K562 (cell line): ENCODE data around the gene SEMA3A. TPM values are rescaled to one million over a fixed set of nuclear protein-coding genes. Genes with fewer than 3 reads are reported as not detected.

Experiments
- ATAC-seq: fragments of 200-7000 bp; cut with Tn5 transposase; 3 replicates; pipeline ENCODE4 v1.9.1; 2020; ENCODE audit warnings: moderate library complexity
- BruUV-seq: library from RNA; stranded (reverse); fragments of 400-500 nt; replicated peaks from 2 replicates; lab custom pipeline; 2021; lab: Mats Ljungman, UMichigan
- CTCF ChIA-PET: fragments of 300-600 bp; formaldehyde crosslinking; extraction: SDS; loops from one replicate; lab custom pipeline; 2021; ENCODE audit warnings: low intra/inter-chr PET ratio; lab: Yijun Ruan, JAX
- POLR2A ChIA-PET: fragments of 300-600, 350-650 bp; sonication (Branson Sonifier 250); formaldehyde crosslinking; extraction: SDS; loops from one replicate; lab custom pipeline; 2021; ENCODE audit warnings: antibody characterized with exemption, inconsistent platforms; lab: Yijun Ruan, JAX
- DNase-seq, 4 experiments: peaks; one replicate each; pipeline versions ENCODE4 v3.0.0 to v3.0.0-alpha.2; 2011 to 2018; ENCODE audit warnings: low spot score in 3 of 4, mixed read lengths in 3 of 4; ENCODE audit errors: extremely low read depth in 1 of 4
- FAIRE-seq: peaks from 2 replicates; lab custom pipeline; 2011; peaks lifted over from hg19 to GRCh38; lab: Jason Lieb, UNC
- H2AFZ ChIP-seq: 2 replicates; pipeline ENCODE4 v1.6.0; 2011; ENCODE audit warnings: low read depth, low read length, control low read depth, inconsistent platforms
- H3K27ac ChIP-seq: fragments of 200-600 bp; 3 replicates; pipeline ENCODE4 v1.8.0; 2011; ENCODE audit warnings: low read depth, mild to moderate bottlenecking, control low read depth, inconsistent platforms, low read length, moderate library complexity, mixed read lengths; ENCODE audit errors: extremely low read depth
- H3K27me3 ChIP-seq, 2 experiments: fragments of 300-600 bp in 1 of 2; 2 replicates in 1 of 2; 3 replicates in 1 of 2; pipeline versions ENCODE4 v1.6.0 to v1.8.0; 2011; ENCODE audit warnings: inconsistent platforms in 2 of 2, low read length in 2 of 2, mild to moderate bottlenecking in 1 of 2, mixed read lengths in 1 of 2, moderate library complexity in 1 of 2; ENCODE audit not compliant: control insufficient read depth in 2 of 2, insufficient read depth in 2 of 2
- H3K36me3 ChIP-seq: fragments of 300-600 bp; 3 replicates; pipeline ENCODE4 v1.8.0; 2011; ENCODE audit warnings: mild to moderate bottlenecking, low read length, inconsistent platforms; ENCODE audit not compliant: control insufficient read depth, insufficient read depth
- H3K4me1 ChIP-seq, 2 experiments: fragments of 200-600 bp in 1 of 2; replicated peaks in 1 of 2; 2 replicates in 1 of 2; 3 replicates in 1 of 2; pipeline versions ENCODE4 v1.5.1 to v1.8.0; 2011; ENCODE audit warnings: inconsistent platforms in 2 of 2, low read length in 2 of 2, mild to moderate bottlenecking in 1 of 2, mixed read lengths in 1 of 2, moderate library complexity in 1 of 2; ENCODE audit not compliant: control insufficient read depth in 2 of 2, insufficient read depth in 2 of 2
- H3K4me2 ChIP-seq: 2 replicates; pipeline ENCODE4 v1.6.1; 2011; ENCODE audit warnings: low read length, control low read depth, inconsistent platforms, mixed read lengths; ENCODE audit not compliant: insufficient read depth
- H3K4me3 ChIP-seq: fragments of 200-600 bp; sonication (generic), shearing (Covaris generic); 2 replicates; pipeline ENCODE4 v1.5.1; 2016; ENCODE audit warnings: control low read depth, inconsistent platforms
- H3K79me2 ChIP-seq: fragments of 200-600 bp; 3 replicates; pipeline ENCODE4 v1.8.0; 2011; ENCODE audit warnings: low read length, inconsistent platforms; ENCODE audit not compliant: control insufficient read depth, insufficient read depth
- H3K9ac ChIP-seq, 2 experiments: 2 replicates each; pipeline versions ENCODE4 v1.6.0 to v1.6.1; 2011; ENCODE audit warnings: low read depth in 2 of 2, low read length in 2 of 2, control low read depth in 1 of 2, inconsistent platforms in 1 of 2, mild to moderate bottlenecking in 1 of 2, mixed read lengths in 1 of 2; ENCODE audit not compliant: insufficient read depth in 1 of 2
- H3K9me1 ChIP-seq: one replicate; pipeline ENCODE4 v1.6.0; 2011; ENCODE audit warnings: inconsistent platforms, mild to moderate bottlenecking, low read length, moderate library complexity; ENCODE audit not compliant: control insufficient read depth, insufficient read depth
- H3K9me3 ChIP-seq: replicated peaks from 2 replicates; pipeline ENCODE4 v1.5.1; 2011; ENCODE audit warnings: low read depth, low read length, inconsistent platforms; ENCODE audit not compliant: control insufficient read depth, insufficient read depth
- H4K20me1 ChIP-seq: replicated peaks from 2 replicates; pipeline ENCODE4 v1.6.1; 2011; ENCODE audit warnings: low read length, inconsistent platforms, mixed read lengths; ENCODE audit not compliant: control insufficient read depth, insufficient read depth
- CREB3 ChIP-seq: fragments of 450-650 bp; conservative IDR thresholded peaks from 2 replicates; pipeline ENCODE4 v1.6.1; 2016; ENCODE audit warnings: missing genetic modification characterization, low read depth, mild to moderate bottlenecking, missing compliant biosample characterization, moderate library complexity
- KDM5B ChIP-seq: fragments of 200-600 bp; sonication (generic); IDR thresholded peaks from 2 replicates; pipeline ENCODE4 v1.6.1; 2012; ENCODE audit warnings: low read depth, mild to moderate bottlenecking, moderate library complexity, low read length, control low read depth, inconsistent platforms; ENCODE audit not compliant: insufficient replicate concordance
- KHSRP ChIP-seq: fragments of 450-650 bp; IDR thresholded peaks from 2 replicates; pipeline ENCODE4 v1.6.1; 2017
- MCM2 ChIP-seq: fragments of 450-650 bp; IDR thresholded peaks from 2 replicates; pipeline ENCODE4 v1.6.1; 2017; ENCODE audit warnings: low read depth, mild to moderate bottlenecking
- MLX ChIP-seq, 2 experiments: fragments of 450-650 bp in 1 of 2; sonication (generic) in 1 of 2; formaldehyde crosslinking; conservative IDR thresholded peaks; 2 replicates each; pipeline versions ENCODE4 v1.4.0 to v1.8.1; 2020 to 2022; ENCODE audit warnings: mild to moderate bottlenecking in 1 of 2, missing genetic modification reagents in 1 of 2
- MYBL2 ChIP-seq, 2 experiments: fragments of 450-650 bp in 1 of 2; sonication (generic) in 1 of 2; formaldehyde crosslinking in 1 of 2; IDR thresholded peaks; 2 replicates each; pipeline versions ENCODE4 v1.6.1 to v1.8.1; 2017 to 2022; ENCODE audit warnings: borderline replicate concordance in 1 of 2, inconsistent platforms in 1 of 2, low read depth in 1 of 2, mild to moderate bottlenecking in 1 of 2, missing genetic modification reagents in 1 of 2, moderate library complexity in 1 of 2
- NCOR1 ChIP-seq: fragments of 450-650 bp; IDR thresholded peaks from 2 replicates; pipeline ENCODE4 v1.6.1; 2016; ENCODE audit warnings: mild to moderate bottlenecking, moderate library complexity
- NR3C1 ChIP-seq: sonication (generic); formaldehyde crosslinking; IDR thresholded peaks from 2 replicates; pipeline ENCODE4 v1.8.1; 2022; ENCODE audit warnings: missing genetic modification reagents
- PCBP2 ChIP-seq: fragments of 200-400 bp; formaldehyde crosslinking; IDR thresholded peaks from 2 replicates; pipeline ENCODE4 v1.6.1; 2018; ENCODE audit warnings: low read length, low read depth, mild to moderate bottlenecking, moderate library complexity; ENCODE audit not compliant: poor library complexity, severe bottlenecking
- PHTF2 ChIP-seq: fragments of 250-450 bp; sonication (Bioruptor Pico); IDR thresholded peaks from 2 replicates; pipeline ENCODE4 v1.5.0; 2021; ENCODE audit warnings: mild to moderate bottlenecking
- RBFOX2 ChIP-seq: fragments of 200-400 bp; formaldehyde crosslinking; IDR thresholded peaks from 2 replicates; pipeline ENCODE4 v1.6.1; 2017; ENCODE audit warnings: low read depth, mild to moderate bottlenecking, low read length, moderate library complexity
- SNIP1 ChIP-seq: fragments of 450-650 bp; IDR thresholded peaks from 2 replicates; pipeline ENCODE4 v1.7.1; 2017; ENCODE audit warnings: low read depth, mild to moderate bottlenecking
- TAF9B ChIP-seq: fragments of 450-650 bp; IDR thresholded peaks from 2 replicates; pipeline ENCODE4 v1.6.1; 2018; ENCODE audit warnings: mild to moderate bottlenecking; ENCODE audit not compliant: partially characterized antibody
- WHSC1 ChIP-seq: IDR thresholded peaks from one replicate; pipeline ENCODE4 v1.6.1; 2012; ENCODE audit warnings: low read length, control low read depth, inconsistent platforms
- ZNF280B ChIP-seq: fragments of 250-450 bp; sonication (Bioruptor Pico); IDR thresholded peaks from 2 replicates; pipeline ENCODE4 v1.5.1; 2021; ENCODE audit warnings: mild to moderate bottlenecking
- ZNF57 ChIP-seq: fragments of 450-650 bp; formaldehyde crosslinking; IDR thresholded peaks from 2 replicates; pipeline ENCODE4 v1.4.0; 2020; ENCODE audit warnings: mild to moderate bottlenecking, moderate library complexity
- WGBS: fragments of 100-300 bp; shearing (Covaris generic); methylation state at CpG from one replicate; pipeline ENCODE4 v1.1.6; 2016; ENCODE audit warnings: low coverage, mixed read lengths; ENCODE audit not compliant: insufficient coverage; ENCODE audit errors: missing lambda C conversion rate; 5-methylcytosine and 5-hydroxymethylcytosine counted together
- in situ Hi-C: fragments of 300-500 bp; cut with MboI; formaldehyde crosslinking; loops from 4 replicates; pipeline ENCODE4 v1.15.0; 2018; ENCODE audit warnings: inconsistent platforms, mixed read lengths
- intact Hi-C: fragments of 100-400 bp; cut with micrococcal nuclease; formaldehyde crosslinking; loops from 2 replicates; pipeline ENCODE4 v1.14.2; 2022
- polyA plus RNA-seq, 8 experiments: library from polyadenylated mRNA; depleted of rRNA in 4 of 8; stranded (reverse) in 5 of 8; unstranded in 3 of 8; fragments of >200 nt; fragmentation: Nextera tagmentation in 2 of 8; fragmentation: Illumina TruSeq in 1 of 8; extraction: Ambion mirVana in 2 of 8; extraction: Trizol in 1 of 8; gene quantifications; 2 replicates each; pipeline versions ENCODE4 v1.2.1 to v1.2.3, GENCODE V29; 2011 to 2014; ENCODE audit warnings: inconsistent platforms in 1 of 8, missing spikeins in 1 of 8
- total RNA-seq, 7 experiments: library from RNA; depleted of rRNA in 6 of 7; stranded (reverse); fragments of >200 nt in 6 of 7; fragmentation: Illumina TruSeq in 2 of 7; extraction: Trizol in 2 of 7; gene quantifications; 2 replicates each; pipeline versions ENCODE4 v1.2.1 to v1.2.3, GENCODE V29; 2011 to 2021; ENCODE audit warnings: low replicate concordance in 1 of 7
- TF ChIP-seq, protein P1 (sequence below): fragments of 250-450 bp; sonication (Bioruptor Pico); IDR thresholded peaks from 2 replicates; pipeline ENCODE4 v1.4.0; 2020; ENCODE audit warnings: mild to moderate bottlenecking, moderate library complexity, borderline replicate concordance

The SEMA3A gene
- total and polyA plus RNA-seq, 9 of the 15 experiments (the other 6 are each of a cell fraction or from before 2014, with no cell fraction given) = 0.36 to 3.0 (median 1.1) TPM

GRCh38 chr7:84187813-84188510 lies 6.6 kb downstream of the SEMA3A start:
- FAIRE-seq = no peak
- 3% methylated on average over 2 of the region's 2 CpGs for WGBS
- Histone ChIP-seq H3K4me1 (no peaks in the 10 kb centered on the region), H3K4me3 (no peak overlapping the region), H3K27me3 (no peaks in the 10 kb centered on the region), H3K27ac (no peak overlapping the region), H3K9me1 (no peaks in the 10 kb centered on the region), H3K36me3 (no peaks in the 10 kb centered on the region), H3K9me3 (no peaks in the 10 kb centered on the region), H3K9ac (no peak overlapping the region), H4K20me1 (no peaks in the 10 kb centered on the region), H3K4me2 (no peak overlapping the region), H2AFZ (no peak overlapping the region), H3K79me2 (no peaks in the 10 kb centered on the region)
- ChIA-PET CTCF (no interaction called here), POLR2A (no interaction called here)
- no TSS peak for BruUV-seq
- intact Hi-C loops (no loop called here), in situ Hi-C loops (no loop called here)
- ATAC-seq = no peak
- no peak for DNase-seq
- TF ChIP-seq MYBL2 (IDR thresholded peaks at IDR 0.05; ENCODE audit: low read depth) = no peak
- no peak for TF ChIP-seq MYBL2 (CRISPR knock-in tag; IDR thresholded peaks at IDR 0.05; ENCODE audit: borderline replicate concordance)
- TF ChIP-seq KDM5B = no peak
- TF ChIP-seq NCOR1 = no peak
- no peak for TF ChIP-seq ZNF57
- TF ChIP-seq CREB3 (tag) = no peak
- TF ChIP-seq WHSC1 = no peak
- TF ChIP-seq MLX (CRISPR knock-in tag; conservative IDR thresholded peaks at IDR 0.05) = no peak
- no peak for TF ChIP-seq ZNF280B
- no peak for TF ChIP-seq PCBP2
- TF ChIP-seq MCM2 = no peak
- no peak for TF ChIP-seq SNIP1
- no peak for TF ChIP-seq TAF9B
- no peak for TF ChIP-seq NR3C1 (CRISPR knock-in tag)
- TF ChIP-seq KHSRP = no peak
- TF ChIP-seq RBFOX2 = no peak
- no peak for TF ChIP-seq PHTF2 (CRISPR knock-in tag)
- TF ChIP-seq, protein P1, sequence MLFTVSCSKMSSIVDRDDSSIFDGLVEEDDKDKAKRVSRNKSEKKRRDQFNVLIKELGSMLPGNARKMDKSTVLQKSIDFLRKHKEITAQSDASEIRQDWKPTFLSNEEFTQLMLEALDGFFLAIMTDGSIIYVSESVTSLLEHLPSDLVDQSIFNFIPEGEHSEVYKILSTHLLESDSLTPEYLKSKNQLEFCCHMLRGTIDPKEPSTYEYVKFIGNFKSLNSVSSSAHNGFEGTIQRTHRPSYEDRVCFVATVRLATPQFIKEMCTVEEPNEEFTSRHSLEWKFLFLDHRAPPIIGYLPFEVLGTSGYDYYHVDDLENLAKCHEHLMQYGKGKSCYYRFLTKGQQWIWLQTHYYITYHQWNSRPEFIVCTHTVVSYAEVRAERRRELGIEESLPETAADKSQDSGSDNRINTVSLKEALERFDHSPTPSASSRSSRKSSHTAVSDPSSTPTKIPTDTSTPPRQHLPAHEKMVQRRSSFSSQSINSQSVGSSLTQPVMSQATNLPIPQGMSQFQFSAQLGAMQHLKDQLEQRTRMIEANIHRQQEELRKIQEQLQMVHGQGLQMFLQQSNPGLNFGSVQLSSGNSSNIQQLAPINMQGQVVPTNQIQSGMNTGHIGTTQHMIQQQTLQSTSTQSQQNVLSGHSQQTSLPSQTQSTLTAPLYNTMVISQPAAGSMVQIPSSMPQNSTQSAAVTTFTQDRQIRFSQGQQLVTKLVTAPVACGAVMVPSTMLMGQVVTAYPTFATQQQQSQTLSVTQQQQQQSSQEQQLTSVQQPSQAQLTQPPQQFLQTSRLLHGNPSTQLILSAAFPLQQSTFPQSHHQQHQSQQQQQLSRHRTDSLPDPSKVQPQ (CRISPR knock-in tag) = no peak
